Spleen (tissue), 11 donors: ENCODE results near the gene PA2G4. TPM values are rescaled to one million over a fixed set of nuclear protein-coding genes. Genes with fewer than 3 reads are reported as not detected.
A peak's percentile ranks its signal among the peaks of the same experiment; 100 is the strongest.

ENCODE experiments used
- DNase-seq: peaks from one replicate; pipeline ENCODE4 v3.0.0-alpha.2; 2020
- H3K27ac ChIP-seq, 8 donors: fragments of 200-600 bp; sonication (generic) in 7 of 8; 1 replicate in 4 of 8; 2 replicates in 4 of 8; pipeline versions ENCODE4 v1.5.0 to v1.8.0; 2016 to 2021; ENCODE audit warnings: inconsistent platforms in 4 of 8, mild to moderate bottlenecking in 4 of 8, moderate library complexity in 1 of 8
- H3K27me3 ChIP-seq, 7 donors: fragments of 200-600 bp; sonication (generic) in 6 of 7; replicated peaks in 1 of 7; 1 replicate in 4 of 7; 2 replicates in 3 of 7; pipeline versions ENCODE4 v1.5.0 to v1.8.0; 2016 to 2021; ENCODE audit warnings: inconsistent platforms in 3 of 7, mild to moderate bottlenecking in 1 of 7
- H3K36me3 ChIP-seq, 6 donors: fragments of 200-600 bp; sonication (generic) in 5 of 6; 1 replicate in 4 of 6; 2 replicates in 2 of 6; pipeline versions ENCODE4 v1.5.0 to v1.8.0; 2016 to 2021; ENCODE audit warnings: inconsistent platforms in 2 of 6
- H3K4me1 ChIP-seq, 6 donors: fragments of 200-600 bp; sonication (generic) in 5 of 6; 1 replicate in 3 of 6; 2 replicates in 3 of 6; pipeline versions ENCODE4 v1.5.0 to v1.8.0; 2016 to 2021; ENCODE audit warnings: inconsistent platforms in 3 of 6
- H3K4me3 ChIP-seq, 8 donors: fragments of 200-600 bp; sonication (generic) in 7 of 8; 1 replicate in 4 of 8; 2 replicates in 4 of 8; pipeline versions ENCODE4 v1.5.0 to v1.8.0; 2016 to 2021; ENCODE audit warnings: inconsistent platforms in 4 of 8, mild to moderate bottlenecking in 4 of 8, moderate library complexity in 2 of 8
- H3K9me3 ChIP-seq, 8 donors: fragments of 200-600 bp; sonication (generic) in 7 of 8; 1 replicate in 4 of 8; 2 replicates in 4 of 8; pipeline versions ENCODE4 v1.5.0 to v1.8.0; 2016 to 2021; ENCODE audit warnings: inconsistent platforms in 4 of 8
- CTCF ChIP-seq, 11 experiments: fragments of 200-600 bp in 7 of 11; fragments of 450-650 bp in 4 of 11; sonication (generic) in 4 of 11; IDR thresholded peaks in 8 of 11; conservative IDR thresholded peaks in 3 of 11; 1 replicate in 7 of 11; 2 replicates in 4 of 11; pipeline versions ENCODE4 v1.4.0 to v1.8.0; 2016 to 2021; ENCODE audit warnings: antibody characterized with exemption in 11 of 11, inconsistent platforms in 4 of 11, mild to moderate bottlenecking in 1 of 11
- POLR2A ChIP-seq, 3 donors: fragments of 450-650 bp; IDR thresholded peaks; one replicate each; pipeline ENCODE4 v1.5.1; 2017; ENCODE audit warnings: antibody characterized with exemption in 3 of 3, mild to moderate bottlenecking in 1 of 3
- POLR2AphosphoS5 ChIP-seq, 3 donors: sonication (generic); formaldehyde crosslinking; IDR thresholded peaks; one replicate each; pipeline ENCODE4 v1.5.1; 2017; ENCODE audit warnings: antibody characterized with exemption in 3 of 3
- WGBS, 5 donors: extraction: QIAGEN DNeasy Blood & Tissue Kit in 3 of 5; methylation state at CpG; one replicate each; pipeline versions ENCODE4 v1.1.5 to v1.1.7; 2013 to 2018; 5-methylcytosine and 5-hydroxymethylcytosine counted together
- intact Hi-C: fragments of 100-400 bp; cut with DNase I; formaldehyde crosslinking; loops from one replicate; pipeline ENCODE4 v1.15.0; 2023; ENCODE audit warnings: low total_unique reads
- polyA plus RNA-seq, 3 donors: library from polyadenylated mRNA; stranded (reverse); fragments of 200-250 nt; gene quantifications; one replicate each; pipeline ENCODE4 v1.2.1, GENCODE V29; 2013
- total RNA-seq, 7 donors: library from RNA; depleted of rRNA in 3 of 7; stranded (reverse); fragments of >200 nt in 3 of 7; fragmentation: NEBNext Ultra II Directional in 4 of 7; extraction: Animal tissue kit (Norgen Biotek cat#: 25700) in 4 of 7; gene quantifications; one replicate each; pipeline versions ENCODE4 v1.1.0 to v1.2.1, GENCODE V29; 2016 to 2021
- donor health status: healthy with polysubstance abuse.
- donor health status: DM: no; HTN: no; CAD: no; lungs with moderate emphysema.
- donor health status: DM: no; HTN: no; CAD: no.
- donor health status: Bipolar disorder and iron deficiency.
- donor health status: healthy.
- donor health status: DM: no; HTN: no; CAD: no.
- donor health status: DM: yes; HTN: yes; CAD: no.

The PA2G4 gene
- total and polyA plus RNA-seq, 10 donors: 52.8 to 92.8 (median 73.4) TPM

GRCh38 chr12:56103066-56103711, 1.2 kb upstream of the PA2G4 start:
- intact Hi-C loops: no loop called here
- TF ChIP-seq POLR2AphosphoS5 (IDR thresholded peaks at IDR 0.05) (no peak), CTCF (IDR thresholded peaks at IDR 0.05 in 8 of 11, conservative IDR thresholded peaks at IDR 0.05 in 3 of 11) (no peak), POLR2A (IDR thresholded peaks at IDR 0.05) (no peak)
- DNase-seq: no peak
- peaks cover 19 to 49% (median 38%) of the 10 kb centered on the region in 6 donors for H3K4me1 ChIP-seq
- no peaks in the 10 kb centered on the region for H3K27me3 ChIP-seq
- peaks cover 0 to 21% (median 17%) of the 10 kb centered on the region in 6 donors for H3K36me3 ChIP-seq
- 37 to 47% (median 45%) methylated on average over 6 of the region's 6 CpGs for WGBS, 5 donors
- H3K4me3 ChIP-seq: peak overlapping the region in 7 of 8 donors; percentile 80 to 93 (median 88)
- H3K27ac ChIP-seq: peak overlapping the region; percentile 83 to 94 (median 88)
- no peaks in the 10 kb centered on the region for H3K9me3 ChIP-seq

DNA sequence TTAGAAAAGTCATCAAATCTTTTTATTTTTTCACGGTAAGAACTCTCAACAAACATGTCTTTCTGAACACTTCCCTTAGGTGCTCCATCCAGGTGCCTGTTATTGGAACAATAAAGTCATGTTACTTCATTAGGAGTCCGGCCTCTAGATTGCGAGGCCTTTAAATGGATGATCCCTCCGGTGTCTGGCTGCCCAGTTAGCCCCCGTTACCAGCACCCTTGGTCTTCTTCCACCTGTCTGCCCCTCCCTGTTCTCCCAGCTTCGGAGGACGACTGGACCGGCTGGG, 593 bp upstream of the PA2G4 start:
- Histone ChIP-seq H3K27ac (peak overlapping the region; percentile 83 to 94 (median 88)), H3K4me3 (peak overlapping the region; percentile 80 to 93 (median 88)), H3K4me1 (peaks cover 19 to 49% (median 38%) of the 10 kb centered on the region in 6 donors), H3K36me3 (peaks cover 0 to 27% (median 23%) of the 10 kb centered on the region in 6 donors), H3K9me3 (no peaks in the 10 kb centered on the region), H3K27me3 (no peaks in the 10 kb centered on the region)
- WGBS, 5 donors: 2 to 4% (median 3%) methylated on average over 7 to 8 of the region's 8 CpGs
- TF ChIP-seq POLR2A (IDR thresholded peaks at IDR 0.05): no peak
- TF ChIP-seq CTCF (IDR thresholded peaks at IDR 0.05 in 8 of 11, conservative IDR thresholded peaks at IDR 0.05 in 3 of 11): no peak
- TF ChIP-seq POLR2AphosphoS5 (IDR thresholded peaks at IDR 0.05): no peak
- no peak for DNase-seq
- intact Hi-C loops: loop anchor here (2.0 kb wide), 1 partner anchor 57 kb away; no protein-coding TSS in a partner anchor

DNA sequence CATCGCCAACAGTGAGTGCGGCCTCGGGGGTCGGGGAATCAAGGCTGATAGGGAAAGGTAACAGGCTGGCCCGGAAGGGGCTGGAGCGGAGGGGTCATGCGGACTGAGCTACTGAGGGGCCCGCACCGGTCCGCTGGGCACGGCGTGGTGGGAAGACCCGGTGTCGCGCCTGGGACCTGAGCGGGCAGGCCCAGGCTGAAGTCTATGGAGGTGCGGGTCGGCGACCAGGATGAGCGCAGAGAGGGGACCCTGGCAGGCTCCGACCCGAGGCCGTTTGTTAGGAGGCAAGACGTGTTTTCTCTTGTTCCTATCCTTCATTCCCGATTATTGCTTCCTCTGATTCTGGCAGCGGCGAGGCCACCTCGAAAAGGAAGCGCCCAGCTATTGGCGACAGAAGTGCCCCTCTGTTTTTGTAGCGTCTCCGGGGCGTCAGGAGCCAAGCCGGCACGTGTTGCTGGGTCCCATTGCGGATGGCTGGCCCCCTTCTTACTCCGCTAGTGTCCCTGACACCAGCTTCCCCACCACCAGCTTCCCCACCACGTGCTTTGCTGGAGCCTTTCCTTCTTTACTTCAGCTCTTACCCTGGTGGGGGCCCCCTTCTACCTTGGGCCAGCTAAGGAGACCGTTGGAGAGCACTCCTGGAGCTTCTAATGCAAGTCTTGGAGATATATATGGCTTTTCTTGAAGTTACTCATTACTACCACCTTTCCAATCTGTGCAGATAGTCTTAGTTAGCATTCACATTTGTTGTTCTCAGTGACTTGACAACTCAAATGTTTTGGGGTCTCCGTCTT, 653 bp downstream of the PA2G4 start:
- Histone ChIP-seq H3K36me3 (peaks cover 0 to 39% (median 35%) of the 10 kb centered on the region in 6 donors), H3K4me3 (peak overlapping the region; percentile 80 to 93 (median 88)), H3K4me1 (peaks cover 19 to 49% (median 38%) of the 10 kb centered on the region in 6 donors), H3K9me3 (no peaks in the 10 kb centered on the region), H3K27ac (peak overlapping the region; percentile 83 to 94 (median 88)), H3K27me3 (no peaks in the 10 kb centered on the region)
- DNase-seq: peak; percentile 82
- intact Hi-C loops: loop anchor here (2.0 kb wide), 1 partner anchor 58 kb away; no protein-coding TSS in a partner anchor
- TF ChIP-seq POLR2AphosphoS5 (IDR thresholded peaks at IDR 0.05) (no peak), CTCF (IDR thresholded peaks at IDR 0.05 in 8 of 11, conservative IDR thresholded peaks at IDR 0.05 in 3 of 11) (no peak), POLR2A (IDR thresholded peaks at IDR 0.05) (no peak)
- 1 to 2% (median 1%) methylated on average over 39 to 40 of the region's 40 CpGs for WGBS, 5 donors

DNA sequence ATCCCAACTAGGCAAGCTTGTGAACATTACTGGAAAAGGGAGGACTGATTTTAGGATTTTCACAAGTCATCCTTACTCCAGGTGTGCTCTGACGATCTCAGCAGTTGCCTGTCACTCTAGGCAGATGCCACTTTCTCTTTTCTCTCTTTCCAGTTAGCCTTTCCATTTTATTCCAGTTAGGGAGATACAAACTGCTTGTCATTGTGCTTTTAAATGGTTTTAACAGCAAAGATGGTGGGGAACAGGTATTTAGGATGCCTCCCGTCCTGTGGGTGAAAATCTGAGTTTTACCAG, 1.2 kb downstream of the PA2G4 start:
- Histone ChIP-seq H3K9me3 (no peaks in the 10 kb centered on the region), H3K4me3 (peak overlapping the region; percentile 80 to 93 (median 88)), H3K27me3 (no peaks in the 10 kb centered on the region), H3K36me3 (peaks cover 3 to 45% (median 41%) of the 10 kb centered on the region in 6 donors), H3K4me1 (peaks cover 19 to 49% (median 38%) of the 10 kb centered on the region in 6 donors), H3K27ac (peak overlapping the region in 5 of 8 donors; percentile 87 to 94 (median 89))
- TF ChIP-seq POLR2A (IDR thresholded peaks at IDR 0.05): no peak
- TF ChIP-seq CTCF (IDR thresholded peaks at IDR 0.05 in 8 of 11, conservative IDR thresholded peaks at IDR 0.05 in 3 of 11): no peak
- TF ChIP-seq POLR2AphosphoS5 (IDR thresholded peaks at IDR 0.05): no peak
- DNase-seq: no peak
- intact Hi-C loops: loop anchor here (2.0 kb wide), 1 partner anchor 59 kb away; no protein-coding TSS in a partner anchor
- 21 to 33% (median 28%) methylated on average over 2 of the region's 2 CpGs for WGBS, 5 donors
